GM12801 (cell line): ENCODE results near the gene ZNF101.

Experiments
- TF ChIP-seq, protein P1 (sequence below): IDR thresholded peaks from one replicate; pipeline ENCODE4 v1.5.1; 2011; ENCODE audit warnings: control low read depth; ENCODE audit not compliant: insufficient read length; ENCODE audit errors: extremely low read depth

ZNF101 gene

DNA sequence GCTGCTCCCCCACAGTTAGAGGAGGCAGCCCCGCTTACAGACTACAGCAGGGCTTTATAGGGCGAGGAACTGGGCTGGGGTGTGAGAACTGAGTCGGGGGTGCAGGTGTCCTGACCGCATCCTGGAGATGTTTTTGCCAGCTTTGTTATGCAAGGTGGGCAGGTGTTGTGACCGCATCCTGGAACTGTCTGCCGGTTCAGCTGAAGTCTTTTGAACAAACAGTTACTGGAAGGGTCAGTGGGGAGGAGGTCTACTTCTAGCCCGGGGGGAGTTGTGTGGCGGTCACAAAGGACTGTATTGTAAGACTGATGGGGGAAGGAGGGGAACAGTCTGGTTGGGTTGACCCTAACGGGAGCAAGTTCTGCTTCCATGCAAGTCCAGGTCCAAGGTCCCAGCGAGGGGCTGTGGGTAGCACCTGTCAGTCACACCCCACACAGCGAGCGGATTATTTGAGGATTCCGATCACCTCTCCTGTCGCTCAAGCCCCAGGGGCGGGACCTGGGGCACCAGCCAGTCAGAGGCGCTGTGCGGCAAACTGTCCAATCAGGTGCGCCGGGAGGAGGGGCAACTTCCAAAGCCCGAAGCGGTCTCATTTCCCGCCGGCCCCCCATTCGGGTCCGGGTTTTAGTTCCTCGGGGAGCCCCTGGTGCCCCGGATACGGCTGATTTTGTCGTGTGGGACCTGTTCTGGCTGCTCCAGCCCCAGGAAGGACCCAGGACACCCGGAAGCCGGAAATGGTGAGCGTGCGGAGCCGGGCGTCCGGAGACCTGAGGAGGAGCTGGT, at the start of gene ZNF101:
Gene ZNF101, plus strand, starts transcription at position 610 of the 783 bp plus-strand sequence. Its CDS starts 125 bp downstream, at position 735.
- TF ChIP-seq, protein P1, sequence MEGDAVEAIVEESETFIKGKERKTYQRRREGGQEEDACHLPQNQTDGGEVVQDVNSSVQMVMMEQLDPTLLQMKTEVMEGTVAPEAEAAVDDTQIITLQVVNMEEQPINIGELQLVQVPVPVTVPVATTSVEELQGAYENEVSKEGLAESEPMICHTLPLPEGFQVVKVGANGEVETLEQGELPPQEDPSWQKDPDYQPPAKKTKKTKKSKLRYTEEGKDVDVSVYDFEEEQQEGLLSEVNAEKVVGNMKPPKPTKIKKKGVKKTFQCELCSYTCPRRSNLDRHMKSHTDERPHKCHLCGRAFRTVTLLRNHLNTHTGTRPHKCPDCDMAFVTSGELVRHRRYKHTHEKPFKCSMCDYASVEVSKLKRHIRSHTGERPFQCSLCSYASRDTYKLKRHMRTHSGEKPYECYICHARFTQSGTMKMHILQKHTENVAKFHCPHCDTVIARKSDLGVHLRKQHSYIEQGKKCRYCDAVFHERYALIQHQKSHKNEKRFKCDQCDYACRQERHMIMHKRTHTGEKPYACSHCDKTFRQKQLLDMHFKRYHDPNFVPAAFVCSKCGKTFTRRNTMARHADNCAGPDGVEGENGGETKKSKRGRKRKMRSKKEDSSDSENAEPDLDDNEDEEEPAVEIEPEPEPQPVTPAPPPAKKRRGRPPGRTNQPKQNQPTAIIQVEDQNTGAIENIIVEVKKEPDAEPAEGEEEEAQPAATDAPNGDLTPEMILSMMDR = no peak

DNA sequence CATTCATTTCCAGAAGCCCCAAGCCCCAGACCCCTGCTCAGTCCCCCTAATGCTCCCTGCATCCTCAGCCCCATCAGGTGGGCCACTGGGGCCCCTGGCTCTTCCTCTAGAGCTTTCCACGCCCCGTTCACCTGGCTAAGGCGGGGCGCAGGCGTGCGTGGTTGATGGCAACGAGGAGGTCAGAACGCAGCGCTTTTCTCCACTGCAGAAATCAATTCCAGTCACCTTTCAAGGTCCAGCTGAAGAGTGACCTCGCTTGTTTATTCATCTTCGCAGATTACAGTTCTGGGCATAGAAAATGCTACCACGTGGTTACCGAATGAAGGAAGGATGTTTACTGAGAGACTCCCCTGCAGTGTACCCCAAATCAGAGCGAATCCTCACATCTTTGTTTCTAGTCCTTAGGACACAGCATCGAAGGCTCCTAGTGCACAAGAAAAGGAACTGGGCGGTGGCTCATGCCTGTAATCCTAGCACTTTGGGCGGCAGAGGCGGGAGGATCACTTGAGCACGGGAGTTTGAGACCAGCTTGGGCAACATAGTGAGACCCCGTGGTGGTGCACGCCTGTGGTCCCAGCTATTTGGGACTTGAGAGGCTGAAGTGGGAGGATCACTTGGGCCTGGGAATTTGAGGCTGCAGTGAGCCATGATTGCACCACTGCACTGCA, 49.3 kb upstream of the ZNF101 start:
- TF ChIP-seq, protein P1 = no peak

DNA sequence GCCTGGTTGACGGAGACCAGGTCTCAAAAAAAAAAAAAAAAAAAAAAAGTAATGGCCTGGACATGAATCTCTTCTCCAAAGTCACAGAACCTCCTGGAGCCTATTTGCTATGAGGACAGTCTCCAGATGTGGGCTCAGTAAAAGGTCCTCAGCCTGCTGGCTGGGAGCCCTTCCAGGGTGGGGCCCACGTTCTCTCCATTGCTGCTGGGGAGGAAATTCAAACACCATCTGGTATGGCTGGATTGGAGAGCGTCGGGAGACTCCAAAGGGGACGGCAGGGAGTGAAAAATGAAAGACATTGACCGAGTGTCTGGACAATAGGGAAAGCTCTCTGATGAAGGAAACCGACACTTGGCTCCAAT, 48.8 kb upstream of the ZNF101 start:
- TF ChIP-seq, protein P1 = no peak

DNA sequence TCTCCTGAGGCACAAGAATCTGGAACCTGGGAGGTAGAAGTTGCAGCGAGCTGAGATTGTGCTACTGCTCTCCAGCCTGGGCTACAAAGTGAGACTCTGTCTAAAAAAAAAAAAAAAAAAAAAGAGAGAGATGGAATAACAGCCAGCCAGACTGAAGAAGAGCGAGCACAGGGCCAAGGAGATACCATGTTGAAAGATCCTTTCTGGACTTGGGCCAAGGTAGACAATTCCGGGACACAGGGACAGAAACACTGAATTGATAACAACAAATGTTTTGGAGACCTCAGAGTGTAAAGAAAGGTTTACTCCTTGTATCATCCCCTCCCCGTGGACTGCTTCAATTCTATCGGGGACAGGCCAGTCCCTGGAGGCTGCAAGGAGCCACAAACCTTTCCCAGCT, 45.3 kb upstream of the ZNF101 start:
- TF ChIP-seq, protein P1 = no peak

DNA sequence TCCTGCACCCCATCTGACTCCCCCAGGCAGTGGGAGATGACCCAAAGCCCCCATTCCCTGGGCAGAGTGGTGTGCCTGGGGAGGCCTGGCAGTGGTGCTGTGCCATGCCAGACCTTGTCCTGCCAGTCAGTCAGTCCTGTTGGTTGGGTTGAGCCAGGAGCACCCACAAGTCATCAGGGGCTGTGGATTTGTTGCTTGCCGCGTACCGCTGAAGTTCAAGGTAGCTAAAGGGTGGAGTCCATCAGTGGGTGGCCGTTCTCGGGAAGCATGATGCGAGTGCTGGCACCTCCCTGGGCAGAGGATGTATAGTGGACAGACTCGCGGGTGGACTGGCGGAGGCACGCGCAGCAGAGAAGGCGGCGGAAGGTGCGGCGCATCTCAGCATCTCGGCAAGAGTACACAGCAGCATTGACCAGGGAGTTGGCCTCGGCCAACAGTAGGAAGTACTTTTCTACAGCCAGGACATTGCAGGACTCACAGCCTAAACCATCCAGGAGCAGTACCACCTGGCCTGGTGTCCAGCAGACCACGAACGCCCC, 44.5 kb upstream of the ZNF101 start:
- TF ChIP-seq, protein P1 = no peak

DNA sequence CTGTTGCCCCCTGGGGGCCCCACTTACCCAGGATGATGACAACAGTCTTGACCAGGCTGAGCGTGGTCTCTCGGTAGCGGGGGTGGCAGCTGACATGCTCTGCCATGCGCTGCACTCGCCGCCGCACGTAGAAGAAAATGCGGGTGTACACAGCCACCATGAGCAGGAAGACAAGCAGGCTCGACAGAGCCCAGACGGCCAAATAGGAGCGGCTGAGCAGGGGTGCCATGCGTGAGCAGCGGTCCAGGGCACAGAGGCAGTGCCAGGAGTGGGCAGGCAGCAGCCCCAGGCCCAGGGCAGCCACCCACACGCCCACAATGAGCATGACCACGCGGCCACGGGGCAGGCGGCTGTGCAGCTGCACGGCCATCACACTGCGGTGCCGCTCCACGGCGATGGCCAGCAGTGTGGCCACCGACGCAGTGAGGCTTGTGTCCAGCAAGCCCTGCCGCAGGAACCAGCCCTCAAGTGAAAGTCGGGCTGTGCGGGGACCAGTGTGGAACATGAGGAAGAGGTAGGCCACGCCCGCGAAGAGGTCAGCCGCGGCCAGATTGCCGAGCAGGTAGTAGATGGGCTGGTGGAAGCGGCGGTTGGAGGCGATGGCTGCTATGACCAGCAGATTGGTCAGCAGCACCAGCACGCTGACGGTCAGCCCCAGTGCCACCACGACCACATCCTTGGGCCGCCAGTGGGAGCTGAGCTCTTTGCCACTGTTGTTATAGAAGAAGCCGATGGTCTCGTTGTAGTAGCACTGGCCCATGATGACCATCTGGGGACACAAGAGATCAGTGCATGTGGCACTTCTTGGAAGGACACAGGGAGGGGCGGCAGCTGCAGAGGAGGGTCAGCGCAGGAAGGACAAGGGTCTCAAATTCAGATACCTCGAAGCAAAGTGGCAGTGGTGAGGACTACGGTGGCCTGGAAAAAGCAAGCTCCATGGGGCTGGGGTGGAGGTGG, 41.8 kb upstream of the ZNF101 start:
- TF ChIP-seq, protein P1 = no peak
